ENCODE data around the gene ASPRV1.

ASPRV1 gene

GRCh38 chr2:69997015-69997830 is 35.8 kb upstream of the ASPRV1 start:
- POLR2A ChIA-PET, result no interaction called here
- Histone ChIP-seq H3K4me1 (ENCODE audit: control extremely low read depth in 1 of 4, control insufficient read depth in 4 of 4, insufficient read depth in 4 of 4, low read length in 3 of 4) (peaks cover 0 to 7% (median 2%) of the 10 kb centered on the region in 4 experiments), H3K9me3 (ENCODE audit: control extremely low read depth in 1 of 5, control insufficient read depth in 4 of 5, insufficient read depth in 2 of 5, low read depth in 1 of 5, low read length in 4 of 5) (no peaks in the 10 kb centered on the region), H3K27me3 (replicated peaks in 2 of 5; ENCODE audit: control insufficient read depth in 4 of 5, insufficient read depth in 5 of 5, low read length in 4 of 5) (no peaks in the 10 kb centered on the region), H3K27ac (ENCODE audit: insufficient read depth in 1 of 2, low read depth in 1 of 2, low read length in 2 of 2, poor library complexity in 1 of 2, severe bottlenecking in 2 of 2) (peak overlapping the region in 1 of 2 experiments; percentile 39), H3K36me3 (ENCODE audit: control insufficient read depth in 4 of 4, insufficient read depth in 4 of 4, low read length in 3 of 4) (peaks cover 0 to 25% (median 0%) of the 10 kb centered on the region in 4 experiments), H3K4me3 (ENCODE audit: control insufficient read depth in 1 of 7, extremely low read depth in 1 of 7, insufficient read depth in 4 of 7, low read depth in 2 of 7, low read length in 6 of 7) (no peak overlapping the region)
- CTCF ChIA-PET, result interaction anchor here (1.7 kb wide), 1 partner anchor 45 kb away, joined by 3 read pairs; no protein-coding TSS in a partner anchor
- 94% methylated on average over 10 of the region's 11 CpGs for WGBS (ENCODE audit: insufficient coverage)
- peak in 2 of 3 donors; percentile 63 to 68 for DNase-seq

- 100% methylated on average over 2 of the region's 3 CpGs for WGBS (ENCODE audit: insufficient coverage)
- Histone ChIP-seq H3K27me3 (replicated peaks in 2 of 5; ENCODE audit: control insufficient read depth in 4 of 5, insufficient read depth in 5 of 5, low read length in 4 of 5) (no peaks in the 10 kb centered on the region), H3K36me3 (ENCODE audit: control insufficient read depth in 4 of 4, insufficient read depth in 4 of 4, low read length in 3 of 4) (peaks cover 0 to 25% (median 0%) of the 10 kb centered on the region in 4 experiments), H3K9me3 (ENCODE audit: control extremely low read depth in 1 of 5, control insufficient read depth in 4 of 5, insufficient read depth in 2 of 5, low read depth in 1 of 5, low read length in 4 of 5) (no peaks in the 10 kb centered on the region), H3K4me3 (ENCODE audit: control insufficient read depth in 1 of 7, extremely low read depth in 1 of 7, insufficient read depth in 4 of 7, low read depth in 2 of 7, low read length in 6 of 7) (no peak overlapping the region), H3K27ac (ENCODE audit: insufficient read depth in 1 of 2, low read depth in 1 of 2, low read length in 2 of 2, poor library complexity in 1 of 2, severe bottlenecking in 2 of 2) (no peak overlapping the region), H3K4me1 (ENCODE audit: control extremely low read depth in 1 of 4, control insufficient read depth in 4 of 4, insufficient read depth in 4 of 4, low read length in 3 of 4) (peaks cover 0 to 7% (median 1%) of the 10 kb centered on the region in 4 experiments)
- ChIA-PET POLR2A (no interaction called here), CTCF (interaction anchor here (1.7 kb wide), 1 partner anchor 44 kb away, joined by 3 read pairs; no protein-coding TSS in a partner anchor)
- DNase-seq, result no peak
Measured at GRCh38 chr2:69995511-69995910, 34.1 kb upstream of the ASPRV1 start.

- 97% methylated on average over 5 of the region's 6 CpGs for whole genome bisulfite sequencing (ENCODE audit: insufficient coverage)
- no peak for DNase-seq
- H3K27ac ChIP-seq (ENCODE audit: insufficient read depth in 1 of 2, low read depth in 1 of 2, low read length in 2 of 2, poor library complexity in 1 of 2, severe bottlenecking in 2 of 2), result no peak overlapping the region
- ChIA-PET CTCF (no interaction called here), POLR2A (no interaction called here)
- peaks cover 0 to 7% (median 1%) of the 10 kb centered on the region in 4 experiments for H3K4me1 ChIP-seq (ENCODE audit: control extremely low read depth in 1 of 4, control insufficient read depth in 4 of 4, insufficient read depth in 4 of 4, low read length in 3 of 4)
- H3K9me3 ChIP-seq (ENCODE audit: control extremely low read depth in 1 of 5, control insufficient read depth in 4 of 5, insufficient read depth in 2 of 5, low read depth in 1 of 5, low read length in 4 of 5), result no peaks in the 10 kb centered on the region
- H3K27me3 ChIP-seq (replicated peaks in 2 of 5; ENCODE audit: control insufficient read depth in 4 of 5, insufficient read depth in 5 of 5, low read length in 4 of 5), result no peaks in the 10 kb centered on the region
- no peak overlapping the region for H3K4me3 ChIP-seq (ENCODE audit: control insufficient read depth in 1 of 7, extremely low read depth in 1 of 7, insufficient read depth in 4 of 7, low read depth in 2 of 7, low read length in 6 of 7)
- peaks cover 0 to 25% (median 0%) of the 10 kb centered on the region in 4 experiments for H3K36me3 ChIP-seq (ENCODE audit: control insufficient read depth in 4 of 4, insufficient read depth in 4 of 4, low read length in 3 of 4)
Measured at GRCh38 chr2:69994166-69994565, 32.7 kb upstream of the ASPRV1 start.

GRCh38 chr2:69993708-69994107 is 32.3 kb upstream of the ASPRV1 start:
- DNase-seq, result no peak
- WGBS (ENCODE audit: insufficient coverage), result 91% methylated on average over 5 of the region's 5 CpGs
- Histone ChIP-seq H3K4me3 (ENCODE audit: control insufficient read depth in 1 of 7, extremely low read depth in 1 of 7, insufficient read depth in 4 of 7, low read depth in 2 of 7, low read length in 6 of 7) (no peak overlapping the region), H3K27me3 (replicated peaks in 2 of 5; ENCODE audit: control insufficient read depth in 4 of 5, insufficient read depth in 5 of 5, low read length in 4 of 5) (no peaks in the 10 kb centered on the region), H3K36me3 (ENCODE audit: control insufficient read depth in 4 of 4, insufficient read depth in 4 of 4, low read length in 3 of 4) (peaks cover 0 to 25% (median 0%) of the 10 kb centered on the region in 4 experiments), H3K4me1 (ENCODE audit: control extremely low read depth in 1 of 4, control insufficient read depth in 4 of 4, insufficient read depth in 4 of 4, low read length in 3 of 4) (peaks cover 0 to 9% (median 1%) of the 10 kb centered on the region in 4 experiments), H3K27ac (ENCODE audit: insufficient read depth in 1 of 2, low read depth in 1 of 2, low read length in 2 of 2, poor library complexity in 1 of 2, severe bottlenecking in 2 of 2) (no peak overlapping the region), H3K9me3 (ENCODE audit: control extremely low read depth in 1 of 5, control insufficient read depth in 4 of 5, insufficient read depth in 2 of 5, low read depth in 1 of 5, low read length in 4 of 5) (no peaks in the 10 kb centered on the region)
- POLR2A ChIA-PET, result no interaction called here
- CTCF ChIA-PET, result no interaction called here

GRCh38 chr2:69993048-69993565 is 31.7 kb upstream of the ASPRV1 start:
- Histone ChIP-seq H3K4me3 (ENCODE audit: control insufficient read depth in 1 of 7, extremely low read depth in 1 of 7, insufficient read depth in 4 of 7, low read depth in 2 of 7, low read length in 6 of 7) (no peak overlapping the region), H3K27ac (ENCODE audit: insufficient read depth in 1 of 2, low read depth in 1 of 2, low read length in 2 of 2, poor library complexity in 1 of 2, severe bottlenecking in 2 of 2) (no peak overlapping the region), H3K9me3 (ENCODE audit: control extremely low read depth in 1 of 5, control insufficient read depth in 4 of 5, insufficient read depth in 2 of 5, low read depth in 1 of 5, low read length in 4 of 5) (no peaks in the 10 kb centered on the region), H3K36me3 (ENCODE audit: control insufficient read depth in 4 of 4, insufficient read depth in 4 of 4, low read length in 3 of 4) (peaks cover 0 to 25% (median 0%) of the 10 kb centered on the region in 4 experiments), H3K27me3 (replicated peaks in 2 of 5; ENCODE audit: control insufficient read depth in 4 of 5, insufficient read depth in 5 of 5, low read length in 4 of 5) (no peaks in the 10 kb centered on the region), H3K4me1 (ENCODE audit: control extremely low read depth in 1 of 4, control insufficient read depth in 4 of 4, insufficient read depth in 4 of 4, low read length in 3 of 4) (peaks cover 0 to 10% (median 1%) of the 10 kb centered on the region in 4 experiments)
- WGBS (ENCODE audit: insufficient coverage), result 98% methylated on average over 7 of the region's 7 CpGs
- no peak for DNase-seq
- ChIA-PET POLR2A (no interaction called here), CTCF (no interaction called here)

GRCh38 chr2:69992310-69993047 is 31.0 kb upstream of the ASPRV1 start:
- POLR2A ChIA-PET, result no interaction called here
- no peak for DNase-seq
- WGBS (ENCODE audit: insufficient coverage), result 96% methylated on average over 8 of the region's 8 CpGs
- H3K4me1 ChIP-seq (ENCODE audit: control extremely low read depth in 1 of 4, control insufficient read depth in 4 of 4, insufficient read depth in 4 of 4, low read length in 3 of 4), result peaks cover 0 to 9% (median under 1%) of the 10 kb centered on the region in 4 experiments
- H3K9me3 ChIP-seq (ENCODE audit: control extremely low read depth in 1 of 5, control insufficient read depth in 4 of 5, insufficient read depth in 2 of 5, low read depth in 1 of 5, low read length in 4 of 5), result no peaks in the 10 kb centered on the region
- peaks cover 0 to 25% (median 1%) of the 10 kb centered on the region in 4 experiments for H3K36me3 ChIP-seq (ENCODE audit: control insufficient read depth in 4 of 4, insufficient read depth in 4 of 4, low read length in 3 of 4)
- H3K27ac ChIP-seq (ENCODE audit: insufficient read depth in 1 of 2, low read depth in 1 of 2, low read length in 2 of 2, poor library complexity in 1 of 2, severe bottlenecking in 2 of 2), result no peak overlapping the region
- no peak overlapping the region for H3K4me3 ChIP-seq (ENCODE audit: control insufficient read depth in 1 of 7, extremely low read depth in 1 of 7, insufficient read depth in 4 of 7, low read depth in 2 of 7, low read length in 6 of 7)
- H3K27me3 ChIP-seq (replicated peaks in 2 of 5; ENCODE audit: control insufficient read depth in 4 of 5, insufficient read depth in 5 of 5, low read length in 4 of 5), result no peaks in the 10 kb centered on the region
- CTCF ChIA-PET, result no interaction called here
